Kidney epithelial cell (primary cell): Measurements from ENCODE around the gene FRK. TPM values are rescaled to one million over a fixed set of nuclear protein-coding genes. Genes with fewer than 3 reads are reported as not detected.

ENCODE experiments used
- DNase-seq: peaks from one replicate; pipeline ENCODE4 v3.0.0-alpha.2; 2010; ENCODE audit warnings: low read depth
- H3K27me3 ChIP-seq: 2 replicates; pipeline ENCODE4 v1.6.0; 2011; ENCODE audit warnings: low read length; ENCODE audit not compliant: control insufficient read depth, insufficient read depth
- H3K36me3 ChIP-seq: 2 replicates; pipeline ENCODE4 v1.5.1; 2011; ENCODE audit warnings: low read length; ENCODE audit not compliant: control insufficient read depth, insufficient read depth
- H3K4me3 ChIP-seq: 2 replicates; pipeline ENCODE4 v1.5.1; 2011; ENCODE audit warnings: low read depth, mild to moderate bottlenecking, control low read depth, low read length
- CTCF ChIP-seq: IDR thresholded peaks from 2 replicates; pipeline ENCODE4 v1.5.1; 2011; ENCODE audit warnings: mild to moderate bottlenecking, moderate library complexity, low read length, control low read depth, inconsistent platforms; ENCODE audit not compliant: insufficient read depth, poor library complexity, severe bottlenecking
- total RNA-seq: library from RNA; depleted of rRNA; stranded (reverse); fragments of >200 nt; gene quantifications from 2 replicates; pipeline ENCODE4 v1.2.3, GENCODE V29; 2015

The FRK gene
- total RNA-seq, 1 donor from 2014 or later: 3.1 TPM

- TF ChIP-seq CTCF: no peak
- Histone ChIP-seq H3K36me3 (no peaks in the 10 kb centered on the region), H3K27me3 (no peaks in the 10 kb centered on the region), H3K4me3 (no peak overlapping the region)
- DNase-seq: no peak
Measured at GRCh38 chr6:115899730-115900282, 160.9 kb downstream of the FRK start.

GRCh38 chr6:115898246-115898645 is 162.4 kb downstream of the FRK start:
- no peak for TF ChIP-seq CTCF
- Histone ChIP-seq H3K4me3 (no peak overlapping the region), H3K27me3 (no peaks in the 10 kb centered on the region), H3K36me3 (no peaks in the 10 kb centered on the region)
- DNase-seq: no peak

- no peak for DNase-seq
- Histone ChIP-seq H3K4me3 (no peak overlapping the region), H3K27me3 (no peaks in the 10 kb centered on the region), H3K36me3 (no peaks in the 10 kb centered on the region)
- peak; percentile 74 for TF ChIP-seq CTCF
Measured at GRCh38 chr6:115896538-115897129, 164.1 kb downstream of the FRK start.

- Histone ChIP-seq H3K36me3 (no peaks in the 10 kb centered on the region), H3K27me3 (no peaks in the 10 kb centered on the region), H3K4me3 (no peak overlapping the region)
- DNase-seq: no peak
- TF ChIP-seq CTCF: no peak
Measured at GRCh38 chr6:115894426-115894992, 166.2 kb downstream of the FRK start.

GRCh38 chr6:115891750-115892149 is 168.9 kb downstream of the FRK start:
- DNase-seq: no peak
- no peak for TF ChIP-seq CTCF
- Histone ChIP-seq H3K4me3 (no peak overlapping the region), H3K36me3 (no peaks in the 10 kb centered on the region), H3K27me3 (no peaks in the 10 kb centered on the region)

GRCh38 chr6:115891111-115891669 is 169.5 kb downstream of the FRK start:
- peak; percentile 90 for DNase-seq
- no peaks in the 10 kb centered on the region for H3K36me3 ChIP-seq
- H3K4me3 ChIP-seq: no peak overlapping the region
- no peak for TF ChIP-seq CTCF
- H3K27me3 ChIP-seq: no peaks in the 10 kb centered on the region
